NCI-H2196 (cell line): ENCODE measurements around the gene ANKS1B.
A peak's percentile ranks its signal among the peaks of the same experiment; 100 is the strongest.
"Not testable (repeated sequence)": the region's sequence is repeated elsewhere in the genome, so short reads cannot be mapped to it uniquely, and the experiment has no call there.

Experiments
- DNase-seq: peaks from one replicate; lab custom pipeline; 2025; ENCODE audit not compliant: unreplicated experiment; lab: John Stamatoyannopoulos, UW

The ANKS1B gene

GRCh38 chr12:99707883-99708282 is 276.9 kb downstream of the ANKS1B start:
- DNase-seq, result no peak

- no peak for DNase-seq
Measured at GRCh38 chr12:99706736-99707473, 277.8 kb downstream of the ANKS1B start.

- DNase-seq, result no peak
Measured at GRCh38 chr12:99704458-99704857, 280.3 kb downstream of the ANKS1B start.

- no peak for DNase-seq
Measured at GRCh38 chr12:99704036-99704435, 280.7 kb downstream of the ANKS1B start.

- DNase-seq, result no peak
Measured at GRCh38 chr12:99700032-99700431, 284.7 kb downstream of the ANKS1B start.

GRCh38 chr12:99695050-99695449 is 289.7 kb downstream of the ANKS1B start:
- no peak for DNase-seq

- no peak for DNase-seq
Measured at GRCh38 chr12:99686142-99686541, 298.6 kb downstream of the ANKS1B start.

- DNase-seq, result no peak
Measured at GRCh38 chr12:99680276-99680675, 304.5 kb downstream of the ANKS1B start.

GRCh38 chr12:99670635-99671034 is 314.1 kb downstream of the ANKS1B start:
- DNase-seq, result no peak

- DNase-seq, result peak; percentile 3
Measured at GRCh38 chr12:99658671-99659349, 325.9 kb downstream of the ANKS1B start.

GRCh38 chr12:99649551-99649950 is 335.2 kb downstream of the ANKS1B start:
- no peak for DNase-seq

GRCh38 chr12:99648183-99648582 is 336.6 kb downstream of the ANKS1B start:
- DNase-seq, result no peak

- DNase-seq, result no peak
Measured at GRCh38 chr12:99647453-99647852, 337.3 kb downstream of the ANKS1B start, which contains the start of gene GARIN6. TSS of gene GARIN6 (plus strand) at chr12:99647753. CDS start at chr12:99648175, 422 bp downstream.

- no peak for DNase-seq
Measured at GRCh38 chr12:99644629-99645028, 340.1 kb downstream of the ANKS1B start.

GRCh38 chr12:99627459-99627858 is 357.3 kb downstream of the ANKS1B start:
- no peak for DNase-seq

- not testable (repeated sequence) for DNase-seq
Measured at GRCh38 chr12:99624591-99624990, 360.1 kb downstream of the ANKS1B start.

GRCh38 chr12:99620159-99620479 is 364.6 kb downstream of the ANKS1B start:
- no peak for DNase-seq

GRCh38 chr12:99619389-99620158 is 365.2 kb downstream of the ANKS1B start:
- DNase-seq, result no peak

GRCh38 chr12:99618657-99619056 is 366.1 kb downstream of the ANKS1B start:
- no peak for DNase-seq

- DNase-seq, result no peak
Measured at GRCh38 chr12:99611599-99611998, 373.1 kb downstream of the ANKS1B start.

GRCh38 chr12:99611117-99611516 is 373.6 kb downstream of the ANKS1B start:
- no peak for DNase-seq
